ENCODE measurements around the gene VILL.
A peak's percentile ranks its signal among the peaks of the same experiment; 100 is the strongest.
"Not testable (repeated sequence)": the region's sequence is repeated elsewhere in the genome, so short reads cannot be mapped to it uniquely, and the experiment has no call there.

VILL gene

GRCh38 chr3:38034335-38034734 lies 43.7 kb downstream of the VILL start:
- not testable (repeated sequence) for DNase-seq; H3K27ac Mint-ChIP-seq; H3K9me3 Mint-ChIP-seq; ATAC-seq; H3K36me3 Mint-ChIP-seq (ENCODE audit: low read depth); H3K4me3 Mint-ChIP-seq
- Mint-ChIP-seq H3K27me3 (peaks cover 11% of the 10 kb centered on the region), H3K4me1 (peaks cover 28% of the 10 kb centered on the region)

GRCh38 chr3:38036286-38036685 lies 45.7 kb downstream of the VILL start:
- DNase-seq (no peak), ATAC-seq (no peak)
- Mint-ChIP-seq H3K9me3 (peaks cover 7% of the 10 kb centered on the region), H3K4me1 (peaks cover 32% of the 10 kb centered on the region), H3K27me3 (peaks cover 8% of the 10 kb centered on the region), H3K27ac (no peak overlapping the region), H3K4me3 (no peak overlapping the region), H3K36me3 (ENCODE audit: low read depth) (peaks cover 7% of the 10 kb centered on the region)

GRCh38 chr3:38036906-38037305 lies 46.3 kb downstream of the VILL start:
- Mint-ChIP-seq H3K27me3 (peaks cover 8% of the 10 kb centered on the region), H3K27ac (no peak overlapping the region), H3K9me3 (peaks cover 7% of the 10 kb centered on the region), H3K4me3 (no peak overlapping the region), H3K4me1 (peaks cover 28% of the 10 kb centered on the region), H3K36me3 (ENCODE audit: low read depth) (peaks cover 7% of the 10 kb centered on the region)
- ATAC-seq: no peak
- DNase-seq: no peak

DNA sequence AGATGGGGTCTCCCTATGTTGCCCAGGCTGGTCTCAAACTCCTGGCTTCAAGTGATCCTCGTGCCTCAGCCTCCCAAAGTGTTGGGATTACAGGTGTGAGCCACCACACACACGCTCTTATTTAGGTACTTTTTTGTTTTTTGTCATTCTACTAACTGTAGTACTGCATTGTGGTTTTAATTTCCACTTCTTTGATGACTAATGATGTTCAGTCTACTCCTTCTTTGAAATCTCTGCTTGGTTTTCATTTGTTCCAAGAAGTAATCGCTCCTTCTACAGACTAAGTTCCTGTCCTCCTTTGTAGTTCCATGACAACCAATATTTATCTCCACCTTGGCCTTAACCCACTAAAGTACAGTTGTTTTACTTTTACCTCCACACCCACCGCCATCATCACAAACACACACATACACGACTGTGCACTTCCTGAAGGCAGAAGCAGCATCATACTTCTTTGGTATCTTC lies 47.9 kb downstream of the VILL start:
- Mint-ChIP-seq H3K4me3 (peak overlapping the region; percentile 52), H3K36me3 (ENCODE audit: low read depth) (peaks cover 7% of the 10 kb centered on the region)
- DNase-seq: no peak

GRCh38 chr3:38039101-38039898 lies 48.7 kb downstream of the VILL start, which contains the start of gene DLEC1:
Gene DLEC1 (plus strand): TSS chr3:38039208. CDS start chr3:38039226, 18 bp downstream.
- H3K4me1 Mint-ChIP-seq: peaks cover 28% of the 10 kb centered on the region
- H3K36me3 Mint-ChIP-seq (ENCODE audit: low read depth): peaks cover 7% of the 10 kb centered on the region
- peak; percentile 66 for ATAC-seq
- peaks cover 4% of the 10 kb centered on the region for H3K27me3 Mint-ChIP-seq
- H3K27ac Mint-ChIP-seq: peak within 1 kb of the TSS; percentile 83
- DNase-seq: peak; percentile 83
- H3K4me3 Mint-ChIP-seq: peak within 1 kb of the TSS; percentile 52
- H3K9me3 Mint-ChIP-seq: peaks cover 7% of the 10 kb centered on the region

More for the DNA sequence above, 47.9 kb downstream of the VILL start:
- peak overlapping the region; percentile 83 for H3K27ac Mint-ChIP-seq
- peak; percentile 81 for ATAC-seq
- peaks cover 5% of the 10 kb centered on the region for H3K27me3 Mint-ChIP-seq
- H3K4me1 Mint-ChIP-seq: peaks cover 28% of the 10 kb centered on the region
- peaks cover 7% of the 10 kb centered on the region for H3K9me3 Mint-ChIP-seq

- Mint-ChIP-seq H3K36me3 (ENCODE audit: low read depth) (peaks cover 7% of the 10 kb centered on the region), H3K4me3 (peak overlapping the region; percentile 52), H3K27me3 (peaks cover 4% of the 10 kb centered on the region), H3K4me1 (peaks cover 28% of the 10 kb centered on the region), H3K27ac (peak overlapping the region; percentile 83), H3K9me3 (peaks cover 7% of the 10 kb centered on the region)
- DNase-seq: no peak
- ATAC-seq: peak; percentile 25
Measured at GRCh38 chr3:38039899-38040261, 49.3 kb downstream of the VILL start.

- Mint-ChIP-seq H3K27ac (peak overlapping the region; percentile 83), H3K36me3 (ENCODE audit: low read depth) (peaks cover 7% of the 10 kb centered on the region), H3K27me3 (peaks cover 4% of the 10 kb centered on the region), H3K4me3 (peak overlapping the region; percentile 52), H3K9me3 (peaks cover 7% of the 10 kb centered on the region), H3K4me1 (peaks cover 28% of the 10 kb centered on the region)
- no peak for DNase-seq
- no peak for ATAC-seq
Measured at GRCh38 chr3:38040401-38040800, 49.8 kb downstream of the VILL start.

DNA sequence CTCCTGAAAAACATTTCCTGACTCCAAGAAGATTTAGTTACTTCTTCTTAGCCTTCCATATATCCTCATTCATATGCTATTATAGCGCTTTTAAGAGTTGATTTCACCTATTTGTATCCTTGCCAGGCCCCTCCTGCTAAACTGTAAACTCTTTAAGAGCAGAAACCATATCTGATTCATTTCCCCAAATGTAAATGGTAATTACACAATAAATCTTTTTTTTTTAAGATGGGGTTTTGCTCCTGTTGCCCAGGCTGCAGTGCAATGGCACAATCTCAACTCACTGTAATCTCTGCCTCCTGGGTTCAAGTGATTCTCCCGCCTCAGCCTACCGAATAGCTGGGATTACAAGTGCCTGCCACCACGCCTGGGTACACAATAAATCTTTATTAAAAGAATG lies 52.9 kb downstream of the VILL start:
- Mint-ChIP-seq H3K4me3 (no peak overlapping the region), H3K27me3 (peaks cover 4% of the 10 kb centered on the region), H3K9me3 (no peaks in the 10 kb centered on the region), H3K4me1 (peaks cover 21% of the 10 kb centered on the region), H3K27ac (no peak overlapping the region), H3K36me3 (ENCODE audit: low read depth) (no peaks in the 10 kb centered on the region)
- ATAC-seq (no peak), DNase-seq (no peak)

DNA sequence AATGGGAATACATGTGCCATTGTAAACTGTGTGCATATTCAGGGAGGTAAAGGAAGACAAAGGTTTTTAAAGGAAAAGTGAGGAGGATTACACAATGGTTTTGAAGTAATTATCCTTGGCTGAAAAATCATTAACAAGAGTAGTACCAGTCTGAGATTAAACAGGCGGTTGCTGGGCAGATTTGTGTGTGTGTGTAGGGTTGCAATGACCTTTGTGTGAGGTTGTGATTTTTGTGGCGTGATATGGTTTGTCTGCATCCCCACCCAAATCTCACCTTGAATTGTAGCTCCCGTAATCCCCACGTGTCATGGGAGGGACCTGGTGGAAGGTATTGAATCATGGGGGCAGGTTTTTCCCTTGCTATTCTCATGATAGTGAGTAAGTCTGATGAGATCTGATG lies 55.4 kb downstream of the VILL start:
- Mint-ChIP-seq H3K27me3 (peaks cover 1% of the 10 kb centered on the region), H3K9me3 (no peaks in the 10 kb centered on the region), H3K4me1 (no peaks in the 10 kb centered on the region), H3K4me3 (no peak overlapping the region), H3K27ac (no peak overlapping the region), H3K36me3 (ENCODE audit: low read depth) (no peaks in the 10 kb centered on the region)
- ATAC-seq: no peak
- DNase-seq: no peak

- H3K27me3 Mint-ChIP-seq: peaks cover 1% of the 10 kb centered on the region
- no peaks in the 10 kb centered on the region for H3K36me3 Mint-ChIP-seq (ENCODE audit: low read depth)
- H3K27ac Mint-ChIP-seq: no peak overlapping the region
- no peak for ATAC-seq
- DNase-seq: no peak
- no peak overlapping the region for H3K4me3 Mint-ChIP-seq
- no peaks in the 10 kb centered on the region for H3K4me1 Mint-ChIP-seq
- H3K9me3 Mint-ChIP-seq: no peaks in the 10 kb centered on the region
Measured at GRCh38 chr3:38046821-38047220, 56.2 kb downstream of the VILL start.

- Mint-ChIP-seq H3K36me3 (ENCODE audit: low read depth) (no peaks in the 10 kb centered on the region), H3K27ac (no peak overlapping the region), H3K4me3 (no peak overlapping the region), H3K27me3 (no peaks in the 10 kb centered on the region), H3K9me3 (no peaks in the 10 kb centered on the region), H3K4me1 (no peaks in the 10 kb centered on the region)
- no peak for ATAC-seq
- no peak for DNase-seq
Measured at GRCh38 chr3:38047896-38048295, 57.3 kb downstream of the VILL start.

DNA sequence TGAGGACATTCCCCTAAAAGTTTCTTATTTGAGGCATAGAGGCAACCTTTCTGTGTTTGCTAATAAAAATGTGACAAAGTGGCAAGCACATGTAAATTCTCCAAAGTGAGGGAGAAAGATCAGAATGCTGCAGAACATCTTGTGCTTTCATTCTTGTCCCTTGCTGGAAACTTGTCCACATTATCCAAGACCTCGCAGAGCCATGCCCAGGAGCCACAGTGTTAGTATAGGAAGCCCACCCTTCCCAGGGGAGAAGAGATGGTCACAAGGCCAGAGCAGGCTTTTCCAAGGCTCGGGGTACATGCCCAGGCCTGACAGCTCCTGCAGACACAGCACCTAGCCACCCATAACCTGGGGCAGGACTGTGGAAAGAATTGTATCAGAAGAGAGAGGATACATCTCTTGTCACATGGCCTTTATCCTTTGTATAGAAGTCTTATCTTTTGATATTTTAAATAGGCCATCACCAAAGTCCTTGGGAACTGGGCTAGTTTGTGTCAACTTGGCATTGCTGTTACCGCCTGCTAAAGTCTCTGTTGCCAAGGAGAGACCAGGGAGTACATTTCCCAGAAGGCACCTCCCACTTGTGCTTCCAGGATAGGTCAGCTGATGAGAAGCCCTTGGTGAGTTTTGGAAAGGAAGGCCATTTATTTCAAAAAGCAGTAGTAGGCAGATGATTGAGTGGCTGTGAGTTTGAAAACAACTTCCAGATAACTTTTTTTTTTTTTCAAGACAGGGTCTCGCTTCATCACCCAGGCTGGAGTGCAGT lies 59.0 kb downstream of the VILL start:
- DNase-seq: no peak
- Mint-ChIP-seq H3K27me3 (no peaks in the 10 kb centered on the region), H3K4me1 (no peaks in the 10 kb centered on the region), H3K9me3 (no peaks in the 10 kb centered on the region), H3K4me3 (no peak overlapping the region), H3K27ac (no peak overlapping the region), H3K36me3 (ENCODE audit: low read depth) (no peaks in the 10 kb centered on the region)
- ATAC-seq: no peak

GRCh38 chr3:38051131-38051530 lies 60.5 kb downstream of the VILL start:
- H3K36me3 Mint-ChIP-seq (ENCODE audit: low read depth): no peaks in the 10 kb centered on the region
- H3K9me3 Mint-ChIP-seq: no peaks in the 10 kb centered on the region
- H3K4me1 Mint-ChIP-seq: no peaks in the 10 kb centered on the region
- ATAC-seq (no peak), DNase-seq (no peak)
- H3K27me3 Mint-ChIP-seq: no peaks in the 10 kb centered on the region
- H3K27ac Mint-ChIP-seq: no peak overlapping the region
- H3K4me3 Mint-ChIP-seq: no peak overlapping the region

- not testable (repeated sequence) for H3K9me3 Mint-ChIP-seq; H3K27ac Mint-ChIP-seq; H3K36me3 Mint-ChIP-seq (ENCODE audit: low read depth); H3K27me3 Mint-ChIP-seq; H3K4me3 Mint-ChIP-seq; ATAC-seq; DNase-seq; H3K4me1 Mint-ChIP-seq
Measured at GRCh38 chr3:38053286-38053685, 62.7 kb downstream of the VILL start.
